Suprapubic skin (tissue), 3 donors: Measurements from ENCODE around the gene IGSF5.

ENCODE experiments used
- CTCF ChIP-seq, 2 donors: fragments of 200-600 bp in 1 of 2; fragments of 450-650 bp in 1 of 2; sonication (generic) in 1 of 2; IDR thresholded peaks; one replicate each; pipeline ENCODE4 v1.5.1; 2016 to 2019; ENCODE audit warnings: antibody characterized with exemption in 2 of 2, mild to moderate bottlenecking in 1 of 2, moderate library complexity in 1 of 2
- POLR2A ChIP-seq, 2 donors: fragments of 450-650 bp; IDR thresholded peaks; one replicate each; pipeline ENCODE4 v1.6.1; 2017; ENCODE audit warnings: antibody characterized with exemption in 2 of 2, mild to moderate bottlenecking in 2 of 2, moderate library complexity in 2 of 2

- TF ChIP-seq CTCF (IDR thresholded peaks at IDR 0.05) (no peak), POLR2A (IDR thresholded peaks at IDR 0.05) (no peak)
These were observed 32.0 kb upstream of the IGSF5 start for GRCh38 chr21:39712976-39713375.
